Measurements from ENCODE around the gene TMEM219.
"Not testable (repeated sequence)": the region's sequence is repeated elsewhere in the genome, so short reads cannot be mapped to it uniquely, and the experiment has no call there.

Gene TMEM219

DNA sequence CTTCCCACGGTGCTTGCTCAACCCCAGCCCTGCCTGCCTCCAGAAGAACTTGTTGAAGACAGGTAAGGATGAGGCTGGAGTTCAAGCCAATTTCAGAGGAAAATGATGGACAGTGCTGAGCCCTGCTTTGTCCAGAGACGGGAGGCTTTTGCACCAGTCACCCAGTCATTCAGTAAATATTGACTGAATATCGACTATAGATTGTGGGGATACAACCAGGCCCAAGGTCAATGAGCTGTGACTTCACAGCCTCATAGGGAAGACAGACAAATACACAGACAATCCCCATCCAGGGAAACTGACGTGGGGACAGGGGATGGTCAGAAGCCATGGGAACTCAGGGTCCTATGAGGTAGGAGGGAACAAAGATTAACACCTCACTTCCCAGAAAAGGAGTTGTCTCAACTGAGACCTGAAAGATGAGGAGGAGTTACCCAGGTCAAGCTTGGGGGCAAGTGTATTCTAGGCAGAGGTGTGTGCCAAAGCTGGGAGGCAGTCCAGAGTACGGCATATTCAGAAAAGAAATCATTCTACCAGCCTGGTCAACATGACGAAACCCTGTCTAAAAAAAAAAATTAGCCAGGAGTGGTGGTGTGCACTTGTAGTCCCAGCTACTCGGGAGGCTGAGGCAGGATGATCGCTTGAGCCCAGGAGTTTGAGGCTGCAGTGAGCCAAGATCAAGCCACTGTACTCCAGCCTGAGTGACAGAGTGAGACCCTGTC is 54.8 kb downstream of the TMEM219 start:
- no peak for DNase-seq

DNA sequence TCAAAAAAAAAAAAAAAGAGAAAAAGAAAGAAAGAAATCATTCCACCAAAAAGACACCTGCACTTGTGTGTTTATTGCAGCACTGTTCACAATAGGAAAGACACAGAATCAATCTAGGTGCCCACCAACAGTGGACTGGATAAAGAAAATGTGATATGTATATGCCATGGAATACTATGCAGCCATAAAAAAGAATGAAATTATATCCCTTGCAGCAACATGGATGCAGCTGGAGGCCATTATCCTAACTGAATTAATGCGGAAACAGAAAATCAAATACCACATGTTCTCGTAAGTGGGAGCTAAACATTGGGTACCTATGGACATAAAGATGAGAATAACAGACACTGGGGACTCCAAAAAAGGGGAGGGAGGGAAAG is 55.4 kb downstream of the TMEM219 start:
- DNase-seq: no peak

DNA sequence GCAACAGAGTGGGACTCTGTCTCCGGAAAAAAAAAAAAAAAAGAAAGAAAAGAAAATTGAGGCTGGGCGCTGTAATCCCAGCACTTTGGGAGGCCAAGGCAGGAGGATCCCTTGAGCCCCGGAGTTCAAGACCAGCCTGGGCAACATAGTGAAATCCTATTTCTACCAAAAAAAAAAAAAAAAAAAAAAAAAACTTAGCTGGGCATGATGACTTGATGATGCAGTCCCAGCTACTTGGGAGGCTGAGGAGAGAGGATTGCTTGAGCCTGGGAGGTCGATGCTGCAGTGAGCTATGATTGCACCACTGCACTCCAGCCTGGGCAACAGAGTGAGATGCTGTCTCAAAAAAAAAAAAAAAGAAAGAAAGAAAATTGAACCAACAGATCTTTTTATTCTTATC is 56.1 kb downstream of the TMEM219 start:
- DNase-seq: not testable (repeated sequence)

DNA sequence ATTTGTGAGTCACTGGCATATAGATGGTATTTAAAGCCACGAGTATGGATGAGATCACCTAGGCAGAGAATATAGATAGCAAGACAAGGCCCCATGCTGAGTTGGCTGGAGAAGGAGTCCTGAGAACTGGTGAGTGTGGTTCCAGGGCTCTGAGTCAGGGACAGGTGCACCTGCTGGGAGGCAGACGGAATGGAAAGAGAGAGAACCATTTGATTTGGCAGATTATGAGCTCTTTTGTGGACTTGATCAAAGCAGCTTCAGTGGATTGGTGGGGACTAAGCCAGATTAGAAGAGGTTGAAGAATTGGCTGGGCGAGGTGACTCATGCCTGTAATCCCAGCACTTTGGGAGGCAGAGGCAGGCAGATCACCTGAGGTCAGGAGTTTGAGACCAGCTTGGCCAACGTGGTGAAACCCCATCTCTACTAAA is 56.9 kb downstream of the TMEM219 start:
- DNase-seq: no peak

Data from islet precursor cell (in vitro differentiated cells).